GM18858 (cell line): Measurements from ENCODE around the gene AGGF1.
A peak's percentile ranks its signal among the peaks of the same experiment; 100 is the strongest.
"Not testable (repeated sequence)": the region's sequence is repeated elsewhere in the genome, so short reads cannot be mapped to it uniquely, and the experiment has no call there.

Experiments used
- ATAC-seq: cut with Tn5 transposase; IDR thresholded peaks from one replicate; pipeline ENCODE4 v1.9.1; 2021; ENCODE audit not compliant: unreplicated experiment

The AGGF1 gene, protein sequence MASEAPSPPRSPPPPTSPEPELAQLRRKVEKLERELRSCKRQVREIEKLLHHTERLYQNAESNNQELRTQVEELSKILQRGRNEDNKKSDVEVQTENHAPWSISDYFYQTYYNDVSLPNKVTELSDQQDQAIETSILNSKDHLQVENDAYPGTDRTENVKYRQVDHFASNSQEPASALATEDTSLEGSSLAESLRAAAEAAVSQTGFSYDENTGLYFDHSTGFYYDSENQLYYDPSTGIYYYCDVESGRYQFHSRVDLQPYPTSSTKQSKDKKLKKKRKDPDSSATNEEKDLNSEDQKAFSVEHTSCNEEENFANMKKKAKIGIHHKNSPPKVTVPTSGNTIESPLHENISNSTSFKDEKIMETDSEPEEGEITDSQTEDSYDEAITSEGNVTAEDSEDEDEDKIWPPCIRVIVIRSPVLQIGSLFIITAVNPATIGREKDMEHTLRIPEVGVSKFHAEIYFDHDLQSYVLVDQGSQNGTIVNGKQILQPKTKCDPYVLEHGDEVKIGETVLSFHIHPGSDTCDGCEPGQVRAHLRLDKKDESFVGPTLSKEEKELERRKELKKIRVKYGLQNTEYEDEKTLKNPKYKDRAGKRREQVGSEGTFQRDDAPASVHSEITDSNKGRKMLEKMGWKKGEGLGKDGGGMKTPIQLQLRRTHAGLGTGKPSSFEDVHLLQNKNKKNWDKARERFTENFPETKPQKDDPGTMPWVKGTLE

DNA sequence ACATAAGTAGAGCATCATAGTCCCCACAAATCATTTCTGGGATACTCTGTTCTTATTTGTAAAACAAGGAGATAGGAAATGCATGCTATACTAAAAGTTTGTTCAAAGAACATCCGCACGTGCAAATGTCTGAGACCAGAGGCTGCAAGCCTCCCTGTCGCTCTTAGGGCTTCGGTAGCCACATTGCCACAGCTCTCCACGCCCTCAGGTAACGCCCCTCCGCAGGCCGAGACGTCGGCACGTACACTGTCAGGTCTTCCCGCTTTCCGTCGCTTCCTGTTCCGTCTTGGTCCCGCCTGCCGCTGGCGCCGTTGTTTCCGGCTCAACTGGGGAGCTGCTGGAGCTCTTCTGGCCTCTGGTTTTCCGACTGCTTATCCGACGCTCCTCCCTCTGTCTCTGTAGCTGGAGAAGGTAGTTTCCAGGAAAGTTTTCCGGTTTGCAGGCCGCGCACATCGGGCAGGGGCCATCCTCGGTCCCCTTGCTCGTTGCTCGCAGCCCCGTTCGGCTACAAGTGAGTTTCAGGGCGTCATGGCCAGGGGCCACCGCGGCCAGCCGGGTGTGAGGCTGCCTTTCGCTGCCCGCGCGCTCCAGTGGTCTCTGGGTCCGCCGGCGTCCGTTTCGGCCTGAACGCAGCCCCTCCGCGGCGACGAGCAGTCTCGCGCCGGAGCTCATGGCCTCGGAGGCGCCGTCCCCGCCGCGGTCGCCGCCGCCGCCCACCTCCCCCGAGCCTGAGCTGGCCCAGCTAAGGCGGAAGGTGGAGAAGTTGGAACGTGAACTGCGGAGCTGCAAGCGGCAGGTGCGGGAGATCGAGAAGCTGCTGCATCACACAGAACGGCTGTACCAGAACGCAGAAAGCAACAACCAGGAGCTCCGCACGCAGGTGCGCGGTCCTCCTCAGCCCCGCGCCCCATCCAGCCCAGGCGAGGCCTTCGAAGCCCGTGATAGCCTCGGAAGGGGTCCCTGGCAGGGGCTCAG is at the start of gene AGGF1:
AGGF1 (plus strand) TSS at position 308 of the 975 bp plus-strand sequence; CDS start at position 671, 363 bp downstream.
- ATAC-seq: peak; percentile 97

- ATAC-seq: no peak
Observed at GRCh38 chr5:76980518-76981144, 49.6 kb upstream of the AGGF1 start.

DNA sequence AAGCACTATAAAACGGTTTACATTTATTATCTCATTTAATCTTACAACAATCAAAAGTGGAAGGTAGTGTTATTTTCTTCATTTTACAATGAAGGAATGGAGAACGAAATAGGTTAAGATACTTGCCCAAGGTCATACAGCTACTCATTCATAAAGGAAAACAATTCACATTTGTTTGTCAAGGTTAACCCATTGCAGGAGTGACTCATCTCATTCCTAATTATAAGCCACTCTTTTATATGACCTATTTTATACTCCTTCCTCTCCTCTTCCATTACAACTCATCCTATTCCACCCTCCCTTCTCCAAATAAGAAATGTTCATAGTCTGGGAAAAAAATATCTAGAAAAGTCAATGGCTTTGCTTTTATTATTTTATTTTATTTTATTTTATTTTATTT is 47.8 kb upstream of the AGGF1 start:
- no peak for ATAC-seq

GRCh38 chr5:76983468-76983867 is 46.7 kb upstream of the AGGF1 start:
- no peak for ATAC-seq

DNA sequence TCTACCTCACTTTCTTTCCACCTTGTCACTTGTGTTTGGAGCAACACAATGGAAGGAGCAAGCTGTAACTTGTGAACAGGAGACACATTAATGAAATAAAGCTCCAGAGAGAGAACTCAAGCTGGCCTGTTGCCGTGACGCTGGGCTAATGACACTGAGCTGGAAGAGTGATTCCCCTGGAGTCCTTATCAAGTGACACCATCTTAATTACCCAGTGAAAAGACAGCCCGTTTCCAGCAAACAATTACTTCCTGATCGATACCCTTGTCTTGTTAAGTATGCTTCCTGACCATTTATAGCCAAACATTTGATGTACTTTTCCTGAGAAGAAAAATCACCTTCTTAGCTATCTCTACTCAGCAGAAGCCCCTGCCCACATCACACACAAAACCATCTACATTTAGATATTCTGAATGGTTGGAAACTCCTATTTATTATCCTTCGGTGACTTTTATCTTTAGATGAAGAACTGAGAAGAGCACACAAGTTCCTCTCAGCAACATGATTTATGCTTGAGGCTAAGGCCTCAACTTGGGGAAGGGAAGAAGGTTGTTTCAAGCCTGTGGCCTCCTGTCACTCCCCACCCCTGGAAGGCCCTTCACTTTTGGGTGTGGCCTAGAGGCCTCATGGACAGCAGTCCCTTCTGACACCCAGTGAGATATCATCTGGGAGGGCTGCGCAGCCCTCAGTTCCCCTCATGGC is 43.2 kb upstream of the AGGF1 start:
- ATAC-seq: no peak

GRCh38 chr5:76990899-76991459 is 39.2 kb upstream of the AGGF1 start:
- ATAC-seq: no peak

DNA sequence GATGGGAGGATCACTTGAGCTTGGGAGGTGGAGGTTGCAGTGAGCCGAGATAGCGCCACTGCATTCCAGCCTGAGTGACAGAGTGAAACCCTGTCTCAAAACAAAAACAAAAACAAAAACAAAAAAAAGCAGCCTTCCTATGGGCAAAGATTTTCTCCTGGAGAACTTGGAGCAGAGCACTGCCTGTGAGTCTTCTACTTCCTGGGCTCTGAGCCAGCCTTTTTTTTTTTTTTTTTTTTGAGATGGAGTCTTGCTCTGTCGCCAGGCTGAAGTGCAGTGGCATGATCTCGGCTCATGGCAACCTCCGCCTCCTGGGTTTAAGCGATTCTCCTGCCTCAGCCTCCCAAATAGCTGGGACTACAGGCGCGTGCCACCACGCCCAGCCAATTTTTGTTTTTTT is 36.8 kb upstream of the AGGF1 start:
- ATAC-seq: not testable (repeated sequence)

DNA sequence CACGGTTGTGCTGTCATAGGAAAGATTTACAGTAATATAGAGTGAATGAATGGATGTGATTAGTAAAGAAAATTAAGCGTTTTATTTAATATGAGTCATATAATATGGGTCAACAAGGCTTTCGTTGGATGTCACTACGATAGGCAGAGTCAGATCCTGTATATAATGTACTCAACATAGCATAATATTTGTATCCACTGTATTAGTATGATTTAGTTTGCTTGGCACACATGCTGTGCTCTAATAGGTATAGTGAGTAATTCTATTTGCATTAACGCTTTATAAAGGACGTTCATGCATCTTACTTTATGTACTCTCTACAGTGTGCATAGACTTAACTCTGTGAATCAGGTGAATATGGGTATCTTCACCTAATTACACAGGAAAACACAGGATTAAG is 35.9 kb upstream of the AGGF1 start:
- ATAC-seq: no peak

GRCh38 chr5:76998251-76998650 is 32.0 kb upstream of the AGGF1 start:
- ATAC-seq: not testable (repeated sequence)

GRCh38 chr5:76999451-76999850 is 30.8 kb upstream of the AGGF1 start:
- no peak for ATAC-seq

DNA sequence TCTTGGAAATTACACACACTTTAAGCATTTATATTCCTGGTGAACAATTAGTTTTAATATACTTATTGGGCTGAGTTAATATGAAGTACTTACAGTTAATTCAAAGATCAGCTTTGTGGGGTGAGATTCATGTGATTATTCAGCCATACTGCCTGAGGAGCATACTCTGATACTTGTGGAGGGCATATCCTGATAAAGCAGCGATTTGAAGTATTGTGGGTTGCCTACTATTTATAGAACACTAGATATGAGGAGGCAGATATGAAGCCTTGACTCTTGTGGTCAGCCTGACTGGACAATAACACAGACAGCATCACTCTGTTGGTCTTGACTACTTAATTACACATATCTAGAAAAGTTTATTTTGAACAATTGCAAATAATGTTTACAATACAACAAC is 27.0 kb upstream of the AGGF1 start:
- no peak for ATAC-seq

DNA sequence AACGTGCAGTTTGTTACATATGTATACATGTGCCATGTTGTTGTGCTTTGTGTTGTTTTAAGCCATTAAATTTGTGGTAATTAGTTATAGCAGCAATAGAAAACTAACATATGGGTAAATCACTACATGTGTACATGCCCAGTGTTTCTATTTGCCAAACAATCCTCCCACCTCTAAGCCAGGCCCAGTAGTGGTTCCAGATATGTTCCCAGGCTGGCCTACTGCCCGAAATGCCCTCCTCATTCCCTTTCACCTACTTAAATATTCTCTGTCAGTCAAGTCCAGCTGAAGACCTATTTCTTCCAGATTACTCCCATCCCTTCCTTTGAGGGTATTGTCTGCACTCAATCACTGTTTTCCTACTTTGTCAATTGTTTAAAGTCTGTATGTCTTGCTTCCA is 24.1 kb upstream of the AGGF1 start:
- no peak for ATAC-seq

GRCh38 chr5:77008413-77008812 is 21.8 kb upstream of the AGGF1 start:
- ATAC-seq: no peak

GRCh38 chr5:77010243-77010642 is 20.0 kb upstream of the AGGF1 start:
- ATAC-seq: no peak

DNA sequence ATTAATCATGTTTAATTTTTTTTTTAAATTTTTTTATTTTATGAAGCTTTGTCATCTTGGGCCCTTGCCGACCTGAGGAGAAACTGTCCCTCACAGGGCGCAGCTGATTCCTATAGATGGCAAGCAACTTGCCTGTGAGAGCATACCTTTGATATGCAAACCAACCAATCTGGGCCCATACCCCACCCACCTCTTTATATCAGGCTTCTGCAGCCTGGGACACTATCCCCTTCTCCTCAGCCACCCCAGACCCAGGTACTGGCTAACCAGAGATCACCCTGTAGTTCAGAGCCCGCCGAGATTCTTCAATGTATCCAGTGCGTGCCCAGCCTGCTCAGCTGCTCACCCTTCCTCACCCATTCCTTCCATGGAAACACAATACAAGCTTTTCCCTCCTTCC is 18.7 kb upstream of the AGGF1 start:
- no peak for ATAC-seq

- no peak for ATAC-seq
Observed at GRCh38 chr5:77012601-77013000, 17.6 kb upstream of the AGGF1 start.

DNA sequence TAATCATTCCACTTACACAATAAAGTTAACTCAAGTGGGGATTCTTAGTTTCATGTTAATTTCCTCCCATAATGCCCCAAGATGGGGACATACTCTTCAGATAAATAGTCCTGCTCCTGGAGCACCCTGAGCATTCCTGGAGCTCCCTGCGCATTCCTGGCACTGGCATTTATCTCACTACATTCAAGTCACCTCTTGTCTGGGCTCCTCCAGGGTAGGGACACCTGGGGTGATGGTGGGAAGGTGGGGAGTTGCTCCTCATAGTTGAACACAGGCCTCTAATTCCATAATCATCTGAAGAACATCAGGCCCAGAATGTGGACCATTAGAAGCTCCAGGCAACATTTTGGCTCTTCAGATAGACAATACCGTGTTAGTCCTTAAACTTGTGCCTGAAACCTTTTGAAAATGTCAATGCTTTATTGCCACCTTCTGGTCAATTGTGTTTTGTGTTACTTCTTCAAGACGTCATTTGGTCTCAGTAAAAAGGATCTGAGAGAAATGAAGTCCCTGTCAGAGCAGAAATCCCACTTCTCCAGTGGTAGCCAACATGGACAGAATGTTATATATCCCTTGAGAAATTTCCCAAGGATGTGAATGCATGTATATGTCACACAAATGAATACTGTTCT is 14.2 kb upstream of the AGGF1 start:
- ATAC-seq: no peak

GRCh38 chr5:77016962-77017361 is 13.2 kb upstream of the AGGF1 start:
- no peak for ATAC-seq

DNA sequence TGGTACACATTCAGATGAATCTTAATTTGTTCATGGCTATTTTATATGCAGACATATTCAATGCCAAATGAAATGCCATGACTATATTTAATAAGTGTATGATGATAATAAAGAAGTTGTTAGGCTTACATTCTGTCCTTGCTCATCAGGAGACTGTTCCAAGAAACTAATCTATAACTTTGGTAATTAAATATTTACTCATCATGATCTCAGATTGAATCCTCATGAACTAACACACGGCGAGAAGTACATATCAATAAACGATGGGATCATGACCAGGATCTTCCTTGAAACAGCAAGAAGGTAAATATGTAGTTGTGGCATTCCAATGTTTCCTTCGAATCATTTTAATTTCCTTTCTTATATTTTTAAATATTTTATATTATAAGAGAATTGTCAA is 12.5 kb upstream of the AGGF1 start:
- ATAC-seq: no peak
